K562 (cell line): ENCODE data around the gene NLRP6. TPM values are rescaled to one million over a fixed set of nuclear protein-coding genes. Genes with fewer than 3 reads are reported as not detected.
"Not testable (repeated sequence)": the region's sequence is repeated elsewhere in the genome, so short reads cannot be mapped to it uniquely, and the experiment has no call there.

Experiments used
- ATAC-seq: fragments of 200-7000 bp; cut with Tn5 transposase; 3 replicates; pipeline ENCODE4 v1.9.1; 2020; ENCODE audit warnings: moderate library complexity
- BruUV-seq: library from RNA; stranded (reverse); fragments of 400-500 nt; replicated peaks from 2 replicates; lab custom pipeline; 2021; lab: Mats Ljungman, UMichigan
- CTCF ChIA-PET: fragments of 300-600 bp; formaldehyde crosslinking; extraction: SDS; loops from one replicate; lab custom pipeline; 2021; ENCODE audit warnings: low intra/inter-chr PET ratio; lab: Yijun Ruan, JAX
- POLR2A ChIA-PET: fragments of 300-600, 350-650 bp; sonication (Branson Sonifier 250); formaldehyde crosslinking; extraction: SDS; loops from one replicate; lab custom pipeline; 2021; ENCODE audit warnings: antibody characterized with exemption, inconsistent platforms; lab: Yijun Ruan, JAX
- DNase-seq, 4 experiments: peaks; one replicate each; pipeline versions ENCODE4 v3.0.0 to v3.0.0-alpha.2; 2011 to 2018; ENCODE audit warnings: low spot score in 3 of 4, mixed read lengths in 3 of 4; ENCODE audit errors: extremely low read depth in 1 of 4
- FAIRE-seq: peaks from 2 replicates; lab custom pipeline; 2011; peaks lifted over from hg19 to GRCh38; lab: Jason Lieb, UNC
- H2AFZ ChIP-seq: 2 replicates; pipeline ENCODE4 v1.6.0; 2011; ENCODE audit warnings: low read depth, low read length, control low read depth, inconsistent platforms
- H3K27ac ChIP-seq: fragments of 200-600 bp; 3 replicates; pipeline ENCODE4 v1.8.0; 2011; ENCODE audit warnings: low read depth, mild to moderate bottlenecking, control low read depth, inconsistent platforms, low read length, moderate library complexity, mixed read lengths; ENCODE audit errors: extremely low read depth
- H3K27me3 ChIP-seq, 2 experiments: fragments of 300-600 bp in 1 of 2; 2 replicates in 1 of 2; 3 replicates in 1 of 2; pipeline versions ENCODE4 v1.6.0 to v1.8.0; 2011; ENCODE audit warnings: inconsistent platforms in 2 of 2, low read length in 2 of 2, mild to moderate bottlenecking in 1 of 2, mixed read lengths in 1 of 2, moderate library complexity in 1 of 2; ENCODE audit not compliant: control insufficient read depth in 2 of 2, insufficient read depth in 2 of 2
- H3K36me3 ChIP-seq: fragments of 300-600 bp; 3 replicates; pipeline ENCODE4 v1.8.0; 2011; ENCODE audit warnings: mild to moderate bottlenecking, low read length, inconsistent platforms; ENCODE audit not compliant: control insufficient read depth, insufficient read depth
- H3K4me1 ChIP-seq, 2 experiments: fragments of 200-600 bp in 1 of 2; replicated peaks in 1 of 2; 2 replicates in 1 of 2; 3 replicates in 1 of 2; pipeline versions ENCODE4 v1.5.1 to v1.8.0; 2011; ENCODE audit warnings: inconsistent platforms in 2 of 2, low read length in 2 of 2, mild to moderate bottlenecking in 1 of 2, mixed read lengths in 1 of 2, moderate library complexity in 1 of 2; ENCODE audit not compliant: control insufficient read depth in 2 of 2, insufficient read depth in 2 of 2
- H3K4me2 ChIP-seq: 2 replicates; pipeline ENCODE4 v1.6.1; 2011; ENCODE audit warnings: low read length, control low read depth, inconsistent platforms, mixed read lengths; ENCODE audit not compliant: insufficient read depth
- H3K4me3 ChIP-seq: fragments of 200-600 bp; sonication (generic), shearing (Covaris generic); 2 replicates; pipeline ENCODE4 v1.5.1; 2016; ENCODE audit warnings: control low read depth, inconsistent platforms
- H3K79me2 ChIP-seq: fragments of 200-600 bp; 3 replicates; pipeline ENCODE4 v1.8.0; 2011; ENCODE audit warnings: low read length, inconsistent platforms; ENCODE audit not compliant: control insufficient read depth, insufficient read depth
- H3K9ac ChIP-seq, 2 experiments: 2 replicates each; pipeline versions ENCODE4 v1.6.0 to v1.6.1; 2011; ENCODE audit warnings: low read depth in 2 of 2, low read length in 2 of 2, control low read depth in 1 of 2, inconsistent platforms in 1 of 2, mild to moderate bottlenecking in 1 of 2, mixed read lengths in 1 of 2; ENCODE audit not compliant: insufficient read depth in 1 of 2
- H3K9me1 ChIP-seq: one replicate; pipeline ENCODE4 v1.6.0; 2011; ENCODE audit warnings: inconsistent platforms, mild to moderate bottlenecking, low read length, moderate library complexity; ENCODE audit not compliant: control insufficient read depth, insufficient read depth
- H3K9me3 ChIP-seq: replicated peaks from 2 replicates; pipeline ENCODE4 v1.5.1; 2011; ENCODE audit warnings: low read depth, low read length, inconsistent platforms; ENCODE audit not compliant: control insufficient read depth, insufficient read depth
- H4K20me1 ChIP-seq: replicated peaks from 2 replicates; pipeline ENCODE4 v1.6.1; 2011; ENCODE audit warnings: low read length, inconsistent platforms, mixed read lengths; ENCODE audit not compliant: control insufficient read depth, insufficient read depth
- CBFA2T3 ChIP-seq: fragments of 450-650 bp; IDR thresholded peaks from 2 replicates; pipeline ENCODE4 v1.6.1; 2017
- FOXJ3 ChIP-seq: sonication (generic); formaldehyde crosslinking; IDR thresholded peaks from 2 replicates; pipeline ENCODE4 v1.4.0; 2020; ENCODE audit warnings: mild to moderate bottlenecking, missing genetic modification reagents
- HDAC1 ChIP-seq, 2 experiments: fragments of 450-650 bp; IDR thresholded peaks; 2 replicates each; pipeline ENCODE4 v1.6.1; 2016 to 2017; ENCODE audit warnings: inconsistent platforms in 1 of 2, mild to moderate bottlenecking in 1 of 2, moderate library complexity in 1 of 2
- MED1 ChIP-seq: sonication (generic); formaldehyde crosslinking; IDR thresholded peaks from 2 replicates; pipeline ENCODE4 v1.8.1; 2023; ENCODE audit warnings: missing genetic modification reagents, borderline replicate concordance
- STAG1 ChIP-seq: sonication (generic); formaldehyde crosslinking; IDR thresholded peaks from 2 replicates; pipeline ENCODE4 v1.5.0; 2020; ENCODE audit warnings: missing genetic modification reagents, borderline replicate concordance
- ZHX1 ChIP-seq: fragments of 150-350 bp; conservative IDR thresholded peaks from 2 replicates; pipeline ENCODE4 v1.6.1; 2014; ENCODE audit warnings: low read length
- ZNF384 ChIP-seq: IDR thresholded peaks from 2 replicates; pipeline ENCODE4 v1.6.1; 2012; ENCODE audit warnings: low read depth, low read length, improper control_type of control experiment
- WGBS: fragments of 100-300 bp; shearing (Covaris generic); methylation state at CpG from one replicate; pipeline ENCODE4 v1.1.6; 2016; ENCODE audit warnings: low coverage, mixed read lengths; ENCODE audit not compliant: insufficient coverage; ENCODE audit errors: missing lambda C conversion rate; 5-methylcytosine and 5-hydroxymethylcytosine counted together
- in situ Hi-C: fragments of 300-500 bp; cut with MboI; formaldehyde crosslinking; loops from 4 replicates; pipeline ENCODE4 v1.15.0; 2018; ENCODE audit warnings: inconsistent platforms, mixed read lengths
- intact Hi-C: fragments of 100-400 bp; cut with micrococcal nuclease; formaldehyde crosslinking; loops from 2 replicates; pipeline ENCODE4 v1.14.2; 2022
- polyA plus RNA-seq, 8 experiments: library from polyadenylated mRNA; depleted of rRNA in 4 of 8; stranded (reverse) in 5 of 8; unstranded in 3 of 8; fragments of >200 nt; fragmentation: Nextera tagmentation in 2 of 8; fragmentation: Illumina TruSeq in 1 of 8; extraction: Ambion mirVana in 2 of 8; extraction: Trizol in 1 of 8; gene quantifications; 2 replicates each; pipeline versions ENCODE4 v1.2.1 to v1.2.3, GENCODE V29; 2011 to 2014; ENCODE audit warnings: inconsistent platforms in 1 of 8, missing spikeins in 1 of 8
- total RNA-seq, 7 experiments: library from RNA; depleted of rRNA in 6 of 7; stranded (reverse); fragments of >200 nt in 6 of 7; fragmentation: Illumina TruSeq in 2 of 7; extraction: Trizol in 2 of 7; gene quantifications; 2 replicates each; pipeline versions ENCODE4 v1.2.1 to v1.2.3, GENCODE V29; 2011 to 2021; ENCODE audit warnings: low replicate concordance in 1 of 7

Gene NLRP6
- total and polyA plus RNA-seq, 9 of the 15 experiments (the other 6 are each of a cell fraction or from before 2014, with no cell fraction given) = 0.03 to 0.18 (median 0.15) TPM; not detected in 5

- Histone ChIP-seq H3K4me3 (peak overlapping the region; percentile 97), H3K79me2 (peaks cover 69% of the 10 kb centered on the region), H3K27ac (peak overlapping the region; percentile 99; the same call in 1 of the 3 replicates), H3K4me2 (peak overlapping the region; percentile 91), H3K4me1 (peaks cover 19 to 21% of the 10 kb centered on the region in 2 experiments; a peak in 4 of 5 replicates), H3K9ac (peak overlapping the region in 1 of 2 experiments; percentile 94; a peak in 2 of 4 replicates), H4K20me1 (peaks cover 10% of the 10 kb centered on the region; the same call in 1 of the 2 replicates), H3K36me3 (peaks cover 51% of the 10 kb centered on the region)
- ATAC-seq, H3K9me3 ChIP-seq, FAIRE-seq, H3K9me1 ChIP-seq, DNase-seq, intact Hi-C loops, CTCF ChIA-PET, in situ Hi-C loops, BruUV-seq, H3K27me3 ChIP-seq, H2AFZ ChIP-seq: not testable (repeated sequence)
- POLR2A ChIA-PET = interaction anchor here (0.8 to 1.9 kb wide), 3 partner anchors 8 to 20 kb away, joined by 4 to 6 read pairs (median 5); no protein-coding TSS in a partner anchor
- WGBS = 74% methylated on average over 7 of the region's 7 CpGs
Observed at GRCh38 chr11:238346-238745, 39.9 kb upstream of the NLRP6 start.

DNA sequence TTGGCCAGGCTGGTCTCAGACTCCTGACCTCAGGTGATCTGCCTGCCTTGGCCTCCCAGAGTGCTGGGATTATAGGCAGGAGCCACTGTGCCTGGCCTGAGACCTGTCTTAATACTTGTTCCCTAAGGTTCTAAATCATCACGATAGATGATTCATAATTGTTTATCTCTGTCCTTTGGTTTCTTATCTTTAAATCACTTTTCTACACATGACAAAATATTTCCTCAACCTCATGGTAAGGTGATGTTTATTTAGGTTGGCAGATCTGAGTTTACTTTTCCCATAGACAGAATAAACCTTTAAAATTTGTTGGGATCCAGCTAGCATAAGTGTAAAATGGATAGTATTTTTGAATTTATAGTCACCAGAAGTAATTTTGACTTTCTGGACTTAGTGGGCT, 37.9 kb upstream of the NLRP6 start:
- no TSS peak for BruUV-seq

More for the DNA sequence above, 37.9 kb upstream of the NLRP6 start:
- Histone ChIP-seq H3K9me1 (no peaks in the 10 kb centered on the region), H3K36me3 (peaks cover 70% of the 10 kb centered on the region), H4K20me1 (peaks cover 10% of the 10 kb centered on the region; the same call in 1 of the 2 replicates), H3K27ac (no peak overlapping the region), H3K9me3 (no peaks in the 10 kb centered on the region), H3K9ac (no peak overlapping the region), H3K4me1 (peaks cover 13 to 15% of the 10 kb centered on the region in 2 experiments; a peak in 4 of 5 replicates), H3K4me2 (no peak overlapping the region), H2AFZ (no peak overlapping the region), H3K27me3 (no peaks in the 10 kb centered on the region), H3K79me2 (peaks cover 67% of the 10 kb centered on the region), H3K4me3 (no peak overlapping the region)
- intact Hi-C loops = no loop called here
- ChIA-PET CTCF (no interaction called here), POLR2A (no interaction called here)
- in situ Hi-C loops = no loop called here
- 68% methylated on average over 1 of the region's 1 CpG for WGBS
- ATAC-seq (no peak), FAIRE-seq (no peak), DNase-seq (no peak)
- TF ChIP-seq HDAC1 (IDR thresholded peaks at IDR 0.05) (no peak), FOXJ3 (no peak), ZNF384 (no peak), ZHX1 (no peak), MED1 (CRISPR knock-in tag) (no peak), CBFA2T3 (no peak), STAG1 (CRISPR knock-in tag) (no peak)
